PC-3 (cell line): Measurements from ENCODE around the gene COPS2. TPM values are rescaled to one million over a fixed set of nuclear protein-coding genes. Genes with fewer than 3 reads are reported as not detected.

Source experiments
- ATAC-seq: fragments of 200-7000 bp; cut with Tn5 transposase; 2 replicates; pipeline ENCODE4 v1.9.1; 2020; ENCODE audit warnings: mild to moderate bottlenecking, moderate library complexity
- BruUV-seq: library from RNA; stranded (reverse); fragments of 400-500 nt; replicated peaks from 2 replicates; lab custom pipeline; 2021; lab: Mats Ljungman, UMichigan
- CTCF ChIA-PET: fragments of 300-600 bp; sonication (Branson Sonifier 250); formaldehyde crosslinking; loops from one replicate; lab custom pipeline; 2022; ENCODE audit warnings: antibody characterized with exemption; lab: Charles Lee
- POLR2A ChIA-PET: fragments of 300-600 bp; sonication (Branson Sonifier 250); formaldehyde crosslinking; loops from one replicate; lab custom pipeline; 2022; ENCODE audit warnings: antibody characterized with exemption; ENCODE audit not compliant: unreplicated experiment; lab: Charles Lee
- DNase-seq: peaks from one replicate; pipeline ENCODE4 v3.0.0-alpha.2; 2015
- H2AFZ ChIP-seq: fragments of 300-600 bp; sonication (generic); 2 replicates; pipeline ENCODE4 v1.6.0; 2016; ENCODE audit warnings: antibody characterized with exemption, low read length
- H3F3A ChIP-seq: fragments of 300-600 bp; sonication (generic); one replicate; pipeline ENCODE4 v1.6.0; 2017; ENCODE audit warnings: antibody characterized with exemption, low read length, control low read depth, mild to moderate bottlenecking; ENCODE audit not compliant: unreplicated experiment
- H3K27ac ChIP-seq: fragments of 300-600 bp; sonication (generic); 2 replicates; pipeline ENCODE4 v1.5.1; 2016; ENCODE audit warnings: mild to moderate bottlenecking, low read length
- H3K27me3 ChIP-seq: fragments of 300-600 bp; sonication (generic); 2 replicates; pipeline ENCODE4 v1.6.1; 2016; ENCODE audit warnings: low read length, mixed read lengths
- H3K36me3 ChIP-seq: fragments of 300-600 bp; sonication (generic); 2 replicates; pipeline ENCODE4 v1.6.1; 2016; ENCODE audit warnings: low read depth, mixed run types, low read length, mixed read lengths
- H3K4me1 ChIP-seq: fragments of 300-600 bp; sonication (generic); 2 replicates; pipeline ENCODE4 v1.5.1; 2016; ENCODE audit warnings: low read length; ENCODE audit not compliant: insufficient read depth
- H3K4me2 ChIP-seq: fragments of 300-600 bp; sonication (generic); 2 replicates; pipeline ENCODE4 v1.6.0; 2016; ENCODE audit warnings: low read length
- H3K4me3 ChIP-seq: fragments of 300-600 bp; sonication (generic); 2 replicates; pipeline ENCODE4 v1.5.1; 2016; ENCODE audit warnings: mild to moderate bottlenecking, low read length, mixed read lengths
- H3K79me2 ChIP-seq: fragments of 300-600 bp; sonication (generic); 2 replicates; pipeline ENCODE4 v1.6.1; 2017; ENCODE audit warnings: low read length, mixed read lengths
- H3K9ac ChIP-seq: fragments of 300-600 bp; sonication (generic); 2 replicates; pipeline ENCODE4 v1.6.0; 2016; ENCODE audit warnings: mild to moderate bottlenecking, low read length
- H3K9me2 ChIP-seq: fragments of 300-600 bp; sonication (generic); replicated peaks from 2 replicates; pipeline ENCODE4 v1.6.1; 2016; ENCODE audit warnings: mixed run types, low read length, mixed read lengths
- H3K9me3 ChIP-seq: fragments of 300-600 bp; sonication (generic); 2 replicates; pipeline ENCODE4 v1.6.1; 2016; ENCODE audit warnings: low read length, mixed read lengths
- H4K20me1 ChIP-seq: fragments of 300-600 bp; sonication (generic); 2 replicates; pipeline ENCODE4 v1.6.1; 2016; ENCODE audit warnings: low read length, mixed read lengths
- EZH2 ChIP-seq: fragments of 300-600 bp; sonication (generic); IDR thresholded peaks from one replicate; pipeline ENCODE4 v1.6.1; 2017; ENCODE audit warnings: antibody characterized with exemption, mild to moderate bottlenecking, low read length; ENCODE audit not compliant: unreplicated experiment
- EZH2phosphoT487 ChIP-seq: fragments of 300-600 bp; sonication (generic); IDR thresholded peaks from 2 replicates; pipeline ENCODE4 v1.6.1; 2018; ENCODE audit warnings: mild to moderate bottlenecking, antibody characterized with exemption, low read length, borderline replicate concordance
- intact Hi-C: fragments of 100-400 bp; cut with micrococcal nuclease; formaldehyde crosslinking; loops from 2 replicates; pipeline ENCODE4 v1.9.0; 2023
- total RNA-seq: library from RNA; depleted of rRNA; stranded (reverse); fragments of >200 nt; gene quantifications from 2 replicates; pipeline ENCODE4 v1.2.3, GENCODE V29; 2014
- TF ChIP-seq, protein P1 (sequence below): fragments of 300-600 bp; sonication (generic); conservative IDR thresholded peaks from 2 replicates; pipeline ENCODE4 v1.5.1; 2017; ENCODE audit warnings: antibody characterized with exemption, low read depth, mild to moderate bottlenecking, low read length

Gene COPS2
- total RNA-seq, 1 experiment from 2014 or later = 30.4 TPM

DNA sequence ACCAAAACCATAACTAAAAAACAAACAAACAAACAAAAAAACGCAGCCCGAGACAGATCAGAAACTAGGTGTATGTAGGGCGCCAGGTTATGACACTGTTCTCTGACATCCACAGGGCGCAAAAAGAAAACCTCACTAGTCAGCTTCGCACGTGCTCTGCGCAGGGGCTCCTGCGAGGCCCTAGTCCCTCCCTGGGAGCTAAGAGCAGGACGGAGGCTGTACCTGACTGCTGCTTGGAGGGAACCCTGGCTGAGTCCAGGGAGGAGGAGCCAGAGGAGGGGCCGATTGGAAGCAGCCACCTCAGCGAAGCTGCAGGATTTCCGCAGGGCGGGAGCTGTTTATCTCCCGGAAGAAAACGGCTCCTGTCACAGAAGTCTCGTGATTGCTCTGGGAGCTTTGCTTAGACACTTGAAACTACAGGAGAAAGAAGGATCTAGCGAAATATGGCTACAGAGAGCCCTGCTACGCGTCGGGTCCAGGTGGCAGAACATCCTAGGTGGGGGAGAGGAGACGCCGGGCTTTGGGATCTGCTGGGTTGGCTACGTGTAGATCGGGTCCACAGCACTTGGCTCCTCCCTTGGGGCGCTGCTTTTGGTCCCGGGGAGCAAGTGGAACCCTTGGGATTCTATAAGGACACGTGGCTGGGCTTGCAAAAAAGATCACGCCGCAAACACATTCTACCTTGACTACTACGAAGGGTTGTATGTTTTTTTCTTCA is 14.6 kb upstream of the COPS2 start, which contains the start of gene GALK2:
Gene GALK2 (plus strand): TSS at position 368 of the 718 bp plus-strand sequence. CDS start 76 bp downstream, at position 444.
- DNase-seq (peak; percentile 85), ATAC-seq (peak; percentile 99)
- Histone ChIP-seq H2AFZ (peak within 1 kb of the TSS; percentile 88), H3K4me2 (peak within 1 kb of the TSS; percentile 90), H3K79me2 (peaks cover 43% of the 10 kb centered on the region), H3K27ac (peak within 1 kb of the TSS; percentile 67), H3K9me3 (no peaks in the 10 kb centered on the region), H3K9me2 (no peaks in the 10 kb centered on the region), H3K9ac (peak within 1 kb of the TSS; percentile 82), H3K4me1 (peaks cover 12% of the 10 kb centered on the region; the same call in 1 of the 2 replicates), H3F3A (no peaks in the 10 kb centered on the region), H3K4me3 (peak within 1 kb of the TSS; percentile 87), H3K36me3 (no peaks in the 10 kb centered on the region), H3K27me3 (no peaks in the 10 kb centered on the region), H4K20me1 (no peaks in the 10 kb centered on the region)
- intact Hi-C loops = loop anchor here (1.0 kb wide), 1 partner anchor 15 kb away; the partner anchor contains the start of gene COPS2
- TF ChIP-seq, protein P1, sequence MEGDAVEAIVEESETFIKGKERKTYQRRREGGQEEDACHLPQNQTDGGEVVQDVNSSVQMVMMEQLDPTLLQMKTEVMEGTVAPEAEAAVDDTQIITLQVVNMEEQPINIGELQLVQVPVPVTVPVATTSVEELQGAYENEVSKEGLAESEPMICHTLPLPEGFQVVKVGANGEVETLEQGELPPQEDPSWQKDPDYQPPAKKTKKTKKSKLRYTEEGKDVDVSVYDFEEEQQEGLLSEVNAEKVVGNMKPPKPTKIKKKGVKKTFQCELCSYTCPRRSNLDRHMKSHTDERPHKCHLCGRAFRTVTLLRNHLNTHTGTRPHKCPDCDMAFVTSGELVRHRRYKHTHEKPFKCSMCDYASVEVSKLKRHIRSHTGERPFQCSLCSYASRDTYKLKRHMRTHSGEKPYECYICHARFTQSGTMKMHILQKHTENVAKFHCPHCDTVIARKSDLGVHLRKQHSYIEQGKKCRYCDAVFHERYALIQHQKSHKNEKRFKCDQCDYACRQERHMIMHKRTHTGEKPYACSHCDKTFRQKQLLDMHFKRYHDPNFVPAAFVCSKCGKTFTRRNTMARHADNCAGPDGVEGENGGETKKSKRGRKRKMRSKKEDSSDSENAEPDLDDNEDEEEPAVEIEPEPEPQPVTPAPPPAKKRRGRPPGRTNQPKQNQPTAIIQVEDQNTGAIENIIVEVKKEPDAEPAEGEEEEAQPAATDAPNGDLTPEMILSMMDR = no peak
- TF ChIP-seq EZH2 (no peak), EZH2phosphoT487 (no peak)
- ChIA-PET POLR2A (interaction anchor here (0.6 kb wide), 2 partner anchors 15 to 32 kb away, joined by 3 to 5 read pairs; no protein-coding TSS in a partner anchor), CTCF (interaction anchor here (0.8 kb wide), 1 partner anchor 15 kb away, joined by 3 read pairs; the partner anchor contains the start of gene COPS2)
- BruUV-seq = no TSS peak

DNA sequence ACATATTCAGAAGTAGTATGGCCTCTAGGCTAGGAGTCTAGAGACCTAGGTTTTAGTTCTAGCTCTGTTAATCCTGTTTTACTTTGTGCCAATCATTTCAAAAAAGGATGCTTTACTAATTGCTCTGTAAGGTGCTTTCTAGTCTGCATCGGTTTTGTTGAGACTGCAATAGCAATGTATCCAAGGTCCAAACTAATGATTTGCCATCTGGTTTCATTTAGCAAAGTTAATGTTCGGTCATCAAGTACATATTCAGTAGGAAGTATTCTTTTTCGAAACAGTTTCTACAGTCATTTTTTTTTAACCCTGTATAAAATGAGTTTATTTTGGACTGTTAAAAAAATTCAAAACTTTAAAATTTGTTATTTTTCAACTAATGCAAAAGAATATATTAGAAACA is 12.6 kb upstream of the COPS2 start:
- no peaks in the 10 kb centered on the region for H4K20me1 ChIP-seq
- H3K4me2 ChIP-seq = no peak overlapping the region
- H3K27ac ChIP-seq = no peak overlapping the region
- H3K9ac ChIP-seq = no peak overlapping the region
- intact Hi-C loops = no loop called here
- no peaks in the 10 kb centered on the region for H3K27me3 ChIP-seq
- H3K36me3 ChIP-seq = no peaks in the 10 kb centered on the region
- no peaks in the 10 kb centered on the region for H3K9me3 ChIP-seq
- no peak for DNase-seq
- no peaks in the 10 kb centered on the region for H3F3A ChIP-seq
- POLR2A ChIA-PET = no interaction called here
- no peak for ATAC-seq
- H3K9me2 ChIP-seq = no peaks in the 10 kb centered on the region
- peaks cover 27% of the 10 kb centered on the region for H3K79me2 ChIP-seq
- H3K4me1 ChIP-seq = peaks cover 23% of the 10 kb centered on the region
- no peak for TF ChIP-seq EZH2
- TF ChIP-seq, protein P1 = no peak
- TF ChIP-seq EZH2phosphoT487 = no peak
- CTCF ChIA-PET = no interaction called here
- no peak overlapping the region for H3K4me3 ChIP-seq
- H2AFZ ChIP-seq = no peak overlapping the region
- BruUV-seq = no TSS peak

DNA sequence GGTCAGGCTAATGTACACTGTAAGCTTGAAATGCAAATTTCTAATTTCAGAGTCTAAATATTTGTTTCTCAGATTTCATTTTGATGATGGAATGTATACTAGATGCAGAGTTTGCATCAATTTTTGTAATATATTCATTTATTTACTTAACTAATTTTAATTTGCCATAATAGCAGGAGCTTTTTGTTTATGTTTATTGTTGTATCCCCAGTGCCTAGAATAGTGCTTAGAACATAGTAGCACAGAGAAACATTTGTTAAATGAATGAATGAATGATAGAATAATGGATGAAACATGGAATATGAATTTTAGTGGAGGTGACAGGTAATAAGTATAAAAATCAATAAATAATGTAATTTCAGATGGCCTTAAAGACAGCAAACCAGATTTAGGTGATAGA is 9.5 kb upstream of the COPS2 start:
- no peak overlapping the region for H3K27ac ChIP-seq
- TF ChIP-seq EZH2phosphoT487 (no peak), EZH2 (no peak)
- TF ChIP-seq, protein P1 = no peak
- intact Hi-C loops = no loop called here
- no peaks in the 10 kb centered on the region for H3K27me3 ChIP-seq
- H3K9me2 ChIP-seq = no peaks in the 10 kb centered on the region
- no peaks in the 10 kb centered on the region for H3K79me2 ChIP-seq
- ChIA-PET POLR2A (no interaction called here), CTCF (no interaction called here)
- BruUV-seq = no TSS peak
- H3F3A ChIP-seq = no peaks in the 10 kb centered on the region
- no peak for DNase-seq
- ATAC-seq = no peak
- H3K9ac ChIP-seq = no peak overlapping the region
- H3K4me3 ChIP-seq = no peak overlapping the region
- no peaks in the 10 kb centered on the region for H4K20me1 ChIP-seq
- peaks cover 15% of the 10 kb centered on the region for H3K4me1 ChIP-seq
- no peak overlapping the region for H3K4me2 ChIP-seq
- H2AFZ ChIP-seq = no peak overlapping the region
- H3K9me3 ChIP-seq = no peaks in the 10 kb centered on the region
- no peaks in the 10 kb centered on the region for H3K36me3 ChIP-seq
